H1 (cell line): ENCODE data around the gene ITFG2. TPM values are rescaled to one million over a fixed set of nuclear protein-coding genes. Genes with fewer than 3 reads are reported as not detected.

ENCODE experiments used
- SUZ12 ChIP-seq: fragments of 200-600 bp; sonication (generic); IDR thresholded peaks from 2 replicates; pipeline ENCODE4 v1.6.1; 2012; ENCODE audit warnings: mild to moderate bottlenecking, inconsistent platforms, low read length, moderate library complexity, mixed read lengths
- polyA plus RNA-seq, 7 experiments: library from polyadenylated mRNA; depleted of rRNA in 3 of 7; stranded (reverse) in 5 of 7; unstranded in 2 of 7; fragments of >200 nt in 5 of 7; fragments of 200-250 nt in 2 of 7; gene quantifications; 1 replicate in 5 of 7; 2 replicates in 1 of 7; 4 replicates in 1 of 7; pipeline versions ENCODE4 v1.2.1 to v1.2.3, GENCODE V29; 2011 to 2013; ENCODE audit warnings: missing spikeins in 2 of 7, mixed read lengths in 2 of 7
- total RNA-seq: library from RNA; stranded (reverse); fragmentation: NEBNext Ultra II Directional; extraction: Animal tissue kit (Norgen Biotek cat#: 25700); gene quantifications from 2 replicates; pipeline ENCODE4 v1.2.1, GENCODE V29; 2021

ITFG2 gene
- total and polyA plus RNA-seq, 2 of the 8 experiments (the other 6 are each of a cell fraction or from before 2014, with no cell fraction given): 15.0 to 22.9 TPM

DNA sequence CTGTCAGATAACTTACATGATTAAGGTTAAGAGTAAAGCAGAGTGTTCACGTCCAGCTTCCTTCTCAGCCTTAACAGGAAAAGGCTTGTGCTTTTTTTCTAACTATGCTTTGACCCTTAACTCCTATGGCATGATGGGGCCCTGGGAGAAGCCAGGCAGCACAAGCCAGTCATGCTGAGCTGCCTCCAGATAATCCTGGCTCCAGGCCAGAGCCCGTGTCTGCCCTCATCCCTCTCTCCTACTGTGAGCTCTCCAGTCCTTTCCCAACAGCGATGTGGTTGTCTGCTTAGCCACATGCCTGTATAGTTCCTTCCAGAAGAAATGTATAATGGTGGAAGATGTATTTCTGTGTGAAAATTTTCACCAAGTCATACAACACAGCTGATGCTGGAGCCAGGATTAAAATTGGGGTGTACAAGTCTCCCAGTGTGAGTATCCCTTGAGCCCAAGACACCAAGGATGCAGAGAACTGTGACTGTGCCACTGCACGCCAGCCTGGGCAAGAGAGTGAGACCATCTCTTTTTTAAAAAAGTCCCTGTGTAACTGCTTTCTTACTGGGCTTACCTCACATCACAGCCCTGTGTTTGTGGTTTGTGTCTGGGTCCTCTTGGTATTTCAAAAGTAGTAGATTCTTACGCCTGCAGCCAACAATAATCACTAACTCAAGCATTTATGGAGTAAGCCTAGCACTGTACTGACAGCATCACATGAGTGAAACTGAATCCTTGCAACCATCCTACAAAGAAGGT, 7.9 kb upstream of the ITFG2 start (continued):
- TF ChIP-seq SUZ12: no peak
